ENCODE data around the gene HDAC4.

The HDAC4 gene

GRCh38 chr2:239244625-239245024 is 156.2 kb downstream of the HDAC4 start:
- Histone ChIP-seq H3K4me3 (replicated peaks; ENCODE audit: insufficient read depth, low read length) (no peak overlapping the region), H3K27me3 (ENCODE audit: insufficient read depth, poor library complexity, severe bottlenecking) (no peaks in the 10 kb centered on the region), H3K27ac (replicated peaks) (no peak overlapping the region)
- no peak for TF ChIP-seq REST (IDR thresholded peaks at IDR 0.05; ENCODE audit: insufficient replicate concordance, low read depth)
- TF ChIP-seq SPI1 (IDR thresholded peaks at IDR 0.05; ENCODE audit: borderline replicate concordance, low read depth), result no peak
- TF ChIP-seq GABPA (IDR thresholded peaks at IDR 0.05; ENCODE audit: low read depth), result no peak
- TF ChIP-seq CTCF (IDR thresholded peaks at IDR 0.05; ENCODE audit: insufficient read depth, low read length), result no peak
- TF ChIP-seq POLR2AphosphoS5 (IDR thresholded peaks at IDR 0.05; ENCODE audit: low read depth), result no peak
- no peak for DNase-seq (ENCODE audit: low read depth in 1 of 2, low spot score in 1 of 2)

GRCh38 chr2:239241431-239241960 is 159.3 kb downstream of the HDAC4 start:
- TF ChIP-seq POLR2AphosphoS5 (IDR thresholded peaks at IDR 0.05; ENCODE audit: low read depth), result no peak
- TF ChIP-seq GABPA (IDR thresholded peaks at IDR 0.05; ENCODE audit: low read depth), result no peak
- peak; percentile 33; the same call in 1 of the 2 replicates for TF ChIP-seq SPI1 (IDR thresholded peaks at IDR 0.05; ENCODE audit: borderline replicate concordance, low read depth)
- H3K4me3 ChIP-seq (replicated peaks; ENCODE audit: insufficient read depth, low read length), result peak overlapping the region; percentile 25; the same call in 1 of the 2 replicates
- H3K27ac ChIP-seq (replicated peaks), result peak overlapping the region; percentile 78
- H3K27me3 ChIP-seq (ENCODE audit: insufficient read depth, poor library complexity, severe bottlenecking), result no peaks in the 10 kb centered on the region
- no peak for DNase-seq (ENCODE audit: low read depth in 1 of 2, low spot score in 1 of 2)

- DNase-seq (ENCODE audit: low read depth in 1 of 2, low spot score in 1 of 2), result peak in 1 of 2 experiments; percentile 73
- H3K27ac ChIP-seq (replicated peaks), result peak overlapping the region; percentile 78
- peak overlapping the region; percentile 25 for H3K4me3 ChIP-seq (replicated peaks; ENCODE audit: insufficient read depth, low read length)
- H3K27me3 ChIP-seq (ENCODE audit: insufficient read depth, poor library complexity, severe bottlenecking), result no peaks in the 10 kb centered on the region
- TF ChIP-seq GABPA (IDR thresholded peaks at IDR 0.05; ENCODE audit: low read depth) (no peak), CTCF (IDR thresholded peaks at IDR 0.05; ENCODE audit: insufficient read depth, low read length) (no peak), POLR2AphosphoS5 (IDR thresholded peaks at IDR 0.05; ENCODE audit: low read depth) (peak; percentile 41; the same call in 1 of the 2 replicates), SPI1 (IDR thresholded peaks at IDR 0.05; ENCODE audit: borderline replicate concordance, low read depth) (peak; percentile 93), REST (IDR thresholded peaks at IDR 0.05; ENCODE audit: insufficient replicate concordance, low read depth) (peak; percentile 72)
These were observed 160.4 kb downstream of the HDAC4 start for GRCh38 chr2:239240414-239240881.

GRCh38 chr2:239239607-239240413 is 161.0 kb downstream of the HDAC4 start:
- Histone ChIP-seq H3K27ac (replicated peaks) (peak overlapping the region; percentile 78), H3K27me3 (ENCODE audit: insufficient read depth, poor library complexity, severe bottlenecking) (no peaks in the 10 kb centered on the region), H3K4me3 (replicated peaks; ENCODE audit: insufficient read depth, low read length) (peak overlapping the region; percentile 25; the same call in 1 of the 2 replicates)
- TF ChIP-seq SPI1 (IDR thresholded peaks at IDR 0.05; ENCODE audit: borderline replicate concordance, low read depth) (peak; percentile 57; the same call in 1 of the 2 replicates), GABPA (IDR thresholded peaks at IDR 0.05; ENCODE audit: low read depth) (no peak)
- DNase-seq (ENCODE audit: low read depth in 1 of 2, low spot score in 1 of 2), result no peak

Measured in HL-60 (cell line).